ENCODE measurements around the gene CIAPIN1.
"Not testable (repeated sequence)": the region's sequence is repeated elsewhere in the genome, so short reads cannot be mapped to it uniquely, and the experiment has no call there.

CIAPIN1 gene

DNA sequence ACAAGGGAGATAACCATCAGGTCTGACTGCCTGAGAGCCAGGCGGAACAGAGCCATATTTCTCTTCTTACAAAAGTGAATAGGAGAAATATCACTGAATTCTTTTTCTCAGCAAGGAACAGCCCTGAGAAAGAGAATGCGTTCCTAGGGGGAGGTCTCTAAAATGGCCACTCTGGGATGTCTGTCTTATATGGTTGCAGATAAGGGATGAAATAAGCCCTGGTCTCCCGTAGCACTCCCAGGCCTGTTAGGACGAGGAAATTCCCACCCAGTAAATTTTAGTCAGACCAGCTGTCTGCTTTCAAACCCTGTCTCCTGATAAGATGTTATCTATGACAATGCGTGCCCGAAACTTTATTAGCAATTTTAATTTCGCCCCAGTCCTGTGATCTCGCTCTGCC is 7.2 kb downstream of the CIAPIN1 start:
- not testable (repeated sequence) for DNase-seq

DNA sequence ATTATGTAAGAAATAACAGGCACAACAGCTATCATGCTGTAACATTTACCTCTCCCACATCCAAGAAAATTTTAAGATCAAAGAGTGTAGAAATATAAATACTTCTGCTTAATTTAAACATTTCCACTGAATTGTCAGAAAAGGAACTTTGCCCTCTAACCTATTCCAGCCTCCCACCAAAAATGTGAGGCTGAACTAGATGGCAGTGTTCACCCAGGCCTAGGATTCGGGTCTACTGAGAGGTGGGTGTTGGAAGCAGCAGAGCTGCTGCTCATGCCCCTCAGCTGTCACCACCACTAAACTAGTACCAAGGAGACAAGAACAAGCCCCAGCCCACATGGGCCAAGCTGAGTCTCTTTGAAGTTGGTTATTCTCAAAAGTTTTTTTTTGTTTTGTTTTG is 11.3 kb downstream of the CIAPIN1 start:
- DNase-seq = no peak

DNA sequence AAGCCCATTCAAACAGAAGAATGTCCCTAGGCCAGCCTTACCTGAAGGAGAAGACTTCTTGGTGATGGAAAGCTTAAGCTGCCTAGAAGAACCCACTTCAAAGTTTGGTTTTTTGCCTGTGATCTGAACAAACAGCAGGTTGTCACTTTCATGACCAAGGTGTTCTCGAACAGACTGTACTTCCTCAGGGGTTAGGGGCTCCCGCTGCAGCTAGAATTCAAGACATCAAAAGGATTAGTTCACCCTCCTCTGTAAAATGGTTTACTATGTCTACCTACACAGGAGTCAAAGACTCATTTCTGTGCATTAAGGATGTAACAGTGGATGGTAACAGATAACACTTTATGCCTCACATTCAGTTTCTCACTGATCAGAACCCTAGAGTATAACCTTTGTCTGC is 13.2 kb downstream of the CIAPIN1 start:
- no peak for DNase-seq

DNA sequence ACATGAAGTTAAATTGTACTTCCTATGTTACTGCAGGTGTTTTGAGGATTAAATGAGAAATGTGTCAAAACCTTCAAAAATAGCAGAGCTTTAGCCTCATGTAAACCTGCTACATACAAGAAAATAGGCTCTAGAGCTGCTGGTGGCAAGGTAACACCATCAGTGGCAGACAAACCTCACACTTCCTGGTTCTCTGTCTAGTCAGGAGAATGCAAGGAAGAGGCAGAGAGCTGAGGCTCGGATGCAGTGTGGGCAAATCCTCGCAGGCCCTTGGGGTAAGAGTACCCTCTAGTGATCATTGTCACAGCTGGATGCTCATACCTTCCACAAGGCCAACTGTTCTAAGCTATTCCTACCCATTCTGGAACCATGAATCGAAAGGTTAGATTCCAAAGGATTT is 14.2 kb downstream of the CIAPIN1 start:
- DNase-seq = no peak

DNA sequence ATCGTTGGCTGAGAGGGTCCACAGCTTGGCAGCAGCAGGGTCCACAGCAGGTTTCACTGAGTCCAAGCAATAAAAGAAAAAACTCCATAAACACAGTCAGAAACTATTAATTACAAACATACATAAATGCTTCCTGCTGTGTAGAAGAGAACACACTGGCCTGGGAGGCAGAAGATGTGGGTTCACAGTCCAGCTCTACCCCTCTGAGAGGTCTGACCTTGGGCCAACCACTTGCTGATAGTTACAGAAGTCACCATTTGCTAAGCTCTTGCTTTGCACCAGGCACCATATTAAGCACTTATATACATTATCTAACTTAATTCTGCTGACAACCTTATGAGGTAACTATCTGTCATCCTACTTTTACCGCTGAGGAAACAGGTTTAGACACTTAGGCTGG is 14.7 kb downstream of the CIAPIN1 start:
- no peak for DNase-seq

DNA sequence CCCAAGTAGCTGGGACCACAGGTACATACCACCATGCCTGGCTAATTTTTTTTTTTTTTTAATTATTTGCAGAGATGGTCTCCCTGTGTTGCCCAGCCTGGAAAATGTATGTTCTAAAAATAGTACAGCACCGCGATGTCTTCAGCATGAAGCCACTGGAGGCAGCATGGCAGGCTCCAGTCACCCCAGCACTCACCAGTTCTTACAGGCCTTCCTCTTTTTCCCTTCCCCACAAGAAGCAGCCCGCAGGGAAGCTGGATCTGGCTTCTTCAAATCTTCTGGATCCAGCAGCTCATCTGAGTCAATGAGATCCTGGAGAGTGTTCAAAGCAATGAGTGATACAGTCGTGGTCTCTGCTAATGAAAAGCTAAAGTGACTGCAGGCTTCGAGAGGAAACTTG is 16.2 kb downstream of the CIAPIN1 start:
- DNase-seq = no peak

DNA sequence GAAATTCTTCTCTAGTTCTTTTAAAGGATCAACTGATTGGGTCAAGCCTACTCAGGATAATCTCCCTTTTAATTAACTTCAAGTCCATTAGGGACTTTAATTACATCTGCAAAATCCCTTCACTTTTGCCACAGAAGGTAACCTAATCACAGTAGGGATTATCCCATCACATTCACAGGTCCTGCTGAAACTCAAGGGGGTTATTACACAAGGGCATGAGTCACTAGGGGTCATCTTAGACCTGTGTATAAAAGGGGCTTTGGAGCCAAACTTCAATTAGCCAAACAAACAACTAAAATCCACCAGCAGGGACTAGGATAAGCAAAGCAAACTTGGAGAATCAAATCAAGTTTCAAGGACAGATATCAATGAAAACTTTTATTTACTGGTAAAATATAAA is 19.4 kb downstream of the CIAPIN1 start:
- DNase-seq = no peak

DNA sequence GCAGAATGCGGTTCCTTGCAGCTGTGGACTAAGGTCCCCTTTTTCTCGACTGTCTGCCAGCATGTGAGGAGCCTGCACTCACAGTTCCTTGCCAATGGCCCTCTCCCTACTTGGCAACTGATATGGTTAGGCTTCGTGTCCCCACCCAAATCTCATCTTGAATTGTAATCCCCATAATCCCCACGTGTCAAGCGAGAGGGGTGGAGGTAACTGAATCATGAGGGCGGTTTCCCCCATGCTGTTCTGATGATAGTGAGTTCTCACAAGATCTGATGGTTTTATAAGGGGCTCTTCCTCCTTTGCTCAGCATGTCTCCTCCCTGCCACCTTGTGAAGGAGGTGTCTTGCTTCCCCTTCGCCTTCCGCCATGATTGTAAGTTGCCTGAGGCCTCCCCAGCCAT is 19.9 kb downstream of the CIAPIN1 start:
- no peak for DNase-seq

DNA sequence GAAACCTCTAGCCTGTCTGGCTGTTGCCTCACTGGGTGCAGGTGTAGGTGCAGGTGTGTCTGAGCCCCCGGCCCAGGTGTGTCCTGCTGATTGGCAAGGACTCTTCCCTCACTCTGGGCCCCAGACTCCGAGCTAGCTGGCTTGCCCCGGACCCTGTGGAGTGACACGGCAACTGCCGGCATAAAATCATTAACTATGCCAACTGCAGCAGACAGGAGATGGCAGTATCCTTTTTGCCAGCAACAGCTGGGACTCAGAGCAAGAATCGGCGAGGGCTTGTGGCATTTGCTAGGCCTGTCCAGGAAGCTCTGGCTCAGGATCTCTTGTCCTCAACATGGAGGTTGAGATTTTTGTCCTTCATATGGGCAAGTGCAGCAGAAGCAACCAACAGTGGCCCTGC is 20.8 kb downstream of the CIAPIN1 start:
- DNase-seq = no peak

DNA sequence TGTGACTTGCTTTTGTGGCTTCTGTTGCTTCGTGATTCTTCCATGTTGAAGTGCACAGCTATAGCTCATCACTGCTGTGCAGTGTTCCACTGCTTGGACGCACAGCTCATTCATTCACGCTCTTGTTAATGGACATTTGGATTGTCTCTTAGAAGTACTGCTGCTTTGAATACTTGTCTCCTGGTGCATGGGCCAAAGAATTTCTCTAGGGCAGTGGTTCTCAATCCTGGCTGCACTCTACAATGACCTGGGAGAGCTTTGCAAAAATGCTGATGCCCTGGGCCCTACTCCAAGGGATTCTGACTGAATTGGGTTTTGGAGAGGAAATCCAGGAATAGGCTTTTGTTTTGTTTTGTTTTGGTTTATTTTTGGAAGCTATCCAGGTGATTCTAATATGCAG is 22.6 kb downstream of the CIAPIN1 start:
- no peak for DNase-seq

DNA sequence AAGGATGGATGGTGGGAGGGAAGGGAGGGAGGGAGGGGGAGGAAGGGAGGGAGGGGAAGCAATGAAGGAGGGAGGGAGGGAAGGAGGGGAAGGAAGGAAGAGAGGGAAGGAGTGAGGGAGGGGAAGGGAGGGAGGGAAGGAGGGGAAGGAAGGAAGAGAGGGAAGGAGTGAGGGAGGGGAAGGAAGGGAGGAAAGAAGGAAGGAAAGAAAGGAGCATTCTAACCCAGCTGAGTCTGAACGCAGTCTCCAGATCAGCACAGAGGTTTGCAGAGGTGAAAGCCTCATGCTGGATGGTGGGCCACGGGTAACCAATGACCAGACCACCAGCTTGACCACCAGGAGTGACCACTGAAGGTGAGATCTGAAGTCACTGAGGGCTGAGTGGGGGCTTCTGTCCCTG is 24.0 kb downstream of the CIAPIN1 start:
- no peak for DNase-seq

DNA sequence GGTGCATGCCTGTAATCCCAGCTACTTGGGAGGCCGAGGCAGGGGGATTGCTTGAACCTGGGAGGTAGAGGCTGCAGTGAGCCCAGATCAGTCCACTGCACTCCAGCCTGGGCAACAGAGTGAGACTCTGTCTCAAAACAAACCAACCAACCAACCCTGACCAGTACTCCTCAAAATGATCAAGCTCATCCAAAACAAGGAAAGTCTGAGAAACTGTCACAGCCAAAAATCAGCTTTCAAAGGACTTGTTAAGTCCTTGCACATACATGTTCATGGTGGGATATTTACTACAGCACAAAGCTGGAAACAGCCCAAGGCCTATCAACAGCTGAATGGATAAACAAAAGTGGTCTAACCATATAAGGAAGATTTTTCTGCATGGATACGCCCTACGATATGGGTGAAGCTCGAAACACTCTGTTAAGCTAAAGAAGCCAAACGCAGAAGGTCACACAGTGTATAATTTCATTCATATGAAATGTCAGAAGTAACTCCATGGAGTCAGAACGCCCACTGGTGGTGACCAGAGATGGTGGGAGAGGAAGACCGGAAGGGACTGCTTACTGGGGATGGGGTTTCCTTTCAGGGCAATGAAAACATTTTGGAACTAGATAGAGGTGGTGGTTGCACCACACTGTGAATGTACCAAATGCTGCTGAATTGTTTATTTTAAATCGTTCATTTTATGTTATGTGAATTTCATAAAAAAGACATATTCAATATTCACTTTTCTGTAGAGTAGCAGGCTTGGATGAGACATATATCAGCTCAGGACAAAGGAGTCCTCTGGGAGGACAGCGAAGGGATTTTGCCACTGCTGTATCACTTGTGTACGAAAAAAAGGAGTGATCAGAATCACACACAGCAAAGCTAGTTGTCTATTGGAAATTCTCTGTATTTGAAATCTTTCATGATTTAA is 24.9 kb downstream of the CIAPIN1 start:
- no peak for DNase-seq

DNA sequence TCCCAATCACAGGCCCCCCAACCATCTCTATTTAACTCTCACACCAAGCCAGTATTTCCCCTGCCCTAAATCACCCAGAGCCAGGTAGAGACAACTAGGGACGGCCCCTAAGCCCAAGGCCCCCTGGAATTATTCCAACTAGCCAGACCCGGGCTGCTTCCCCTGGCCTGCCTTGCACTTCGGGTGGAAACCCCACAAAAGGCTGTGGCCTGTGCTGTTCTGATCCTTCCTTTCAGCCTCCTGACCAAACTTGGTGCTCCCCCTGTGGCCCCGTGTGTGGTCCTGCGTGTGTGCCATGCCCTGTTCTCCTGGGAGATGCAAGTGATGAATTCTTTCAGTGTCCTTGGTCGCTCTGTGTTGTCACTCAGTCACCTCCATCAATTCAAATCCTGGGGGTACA is 27.7 kb downstream of the CIAPIN1 start:
- no peak for DNase-seq

DNA sequence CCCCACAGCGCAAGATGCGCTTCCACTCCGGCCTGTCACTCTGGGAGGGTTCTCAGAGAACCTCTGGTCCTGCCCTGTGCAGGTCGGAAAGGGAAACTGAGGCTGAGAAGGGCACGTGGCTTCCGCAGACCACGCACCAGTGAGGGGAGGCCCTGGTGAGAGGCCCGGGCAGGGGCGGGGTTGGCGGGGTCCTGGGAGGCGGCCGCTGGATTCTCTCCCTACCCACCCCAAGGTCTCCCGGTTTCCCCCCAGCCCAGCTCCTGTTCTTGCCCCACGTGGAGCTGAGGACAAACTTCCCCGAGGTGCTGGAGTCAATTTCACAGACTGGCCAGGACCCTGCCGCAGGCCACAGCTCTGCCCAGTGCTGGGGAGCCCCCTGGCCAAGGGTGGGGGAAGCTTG is 31.1 kb downstream of the CIAPIN1 start:
- DNase-seq = no peak

DNA sequence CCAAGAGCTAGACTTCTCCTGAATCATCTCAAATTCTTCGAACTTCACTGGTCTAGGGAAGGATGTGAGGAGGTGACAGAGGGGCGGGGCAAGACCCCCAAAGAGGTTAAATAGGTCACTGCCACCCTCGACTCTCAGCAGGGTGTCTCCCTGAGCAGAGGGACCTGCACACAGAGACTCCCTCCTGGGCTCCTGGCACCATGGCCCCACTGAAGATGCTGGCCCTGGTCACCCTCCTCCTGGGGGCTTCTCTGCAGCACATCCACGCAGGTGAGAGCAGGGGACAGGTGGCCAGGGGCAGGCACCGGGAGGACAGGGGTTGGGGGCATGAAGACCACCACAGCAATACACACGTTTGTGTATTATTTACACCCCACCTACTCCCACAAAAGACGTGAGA is 33.5 kb downstream of the CIAPIN1 start:
- DNase-seq = no peak

DNA sequence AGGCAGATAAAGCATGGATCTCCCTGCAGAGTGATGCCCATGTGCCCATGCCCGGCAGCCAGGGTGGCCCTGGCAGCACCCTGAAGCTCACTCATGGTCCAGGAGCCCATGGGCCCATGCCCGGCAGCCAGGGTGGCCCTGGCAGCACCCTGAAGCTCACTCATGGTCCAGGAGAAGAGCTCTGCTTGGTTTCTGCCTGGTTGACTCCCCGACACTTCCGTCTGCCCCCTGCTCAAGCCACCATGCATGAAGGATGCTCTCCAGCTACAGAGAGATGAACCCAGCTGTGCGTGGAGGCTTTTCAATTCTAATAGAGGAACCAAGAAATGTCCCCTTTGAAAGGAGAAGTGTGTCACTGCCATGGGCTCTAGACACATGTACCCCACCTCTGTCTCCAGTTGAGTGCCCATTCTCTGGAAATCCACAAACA is 33.9 kb downstream of the CIAPIN1 start:
- DNase-seq = no peak

DNA sequence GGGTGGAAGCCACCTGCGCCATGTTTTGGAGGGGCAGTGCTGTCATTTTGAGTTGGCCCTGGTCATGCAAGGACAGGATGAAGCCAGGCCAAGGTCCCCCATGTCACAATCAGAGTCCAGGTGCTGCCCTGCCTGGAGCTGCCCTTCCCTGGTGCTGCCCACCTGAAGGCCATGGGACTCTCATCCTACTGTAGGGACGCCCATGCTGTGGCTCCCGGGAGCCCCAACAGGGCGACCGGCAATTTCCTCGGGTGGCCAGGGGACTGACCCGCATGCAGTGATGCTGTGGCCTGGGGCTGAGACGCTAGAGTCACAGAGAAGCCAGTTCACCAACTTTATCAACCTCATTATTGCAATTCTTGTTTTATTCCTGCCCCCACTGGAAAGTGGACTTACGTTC is 34.6 kb downstream of the CIAPIN1 start:
- DNase-seq = no peak

DNA sequence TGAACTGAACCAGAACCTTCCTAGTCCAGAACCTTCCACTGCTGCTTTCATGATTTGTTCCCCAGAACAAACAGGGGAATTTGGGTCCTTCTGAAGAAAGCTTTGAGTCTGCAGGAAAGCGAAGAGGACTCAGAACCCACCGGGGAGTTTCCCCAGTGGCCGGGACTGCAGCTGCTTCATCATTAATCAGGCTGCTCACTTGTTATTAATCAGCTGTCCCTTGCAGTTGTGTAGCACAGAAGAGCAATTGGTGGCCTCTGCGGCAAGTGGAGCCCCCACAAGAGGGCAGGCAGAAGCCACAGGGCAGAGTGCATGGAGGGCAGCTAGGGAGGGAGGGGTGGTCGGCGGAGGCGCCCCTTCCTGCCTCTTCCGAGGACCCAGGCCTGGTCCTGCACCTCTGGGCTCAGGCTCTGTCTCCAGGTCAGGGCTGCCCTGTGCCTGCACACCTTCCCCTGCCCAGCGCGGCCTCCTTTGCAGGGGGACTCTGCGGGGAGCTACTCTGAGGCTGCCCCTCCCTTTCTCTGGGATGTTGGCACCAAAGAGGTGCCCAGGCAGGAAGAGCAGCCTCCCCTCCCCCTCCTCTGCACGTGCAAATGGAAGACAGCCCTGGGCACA is 35.7 kb downstream of the CIAPIN1 start:
- DNase-seq = no peak

DNA sequence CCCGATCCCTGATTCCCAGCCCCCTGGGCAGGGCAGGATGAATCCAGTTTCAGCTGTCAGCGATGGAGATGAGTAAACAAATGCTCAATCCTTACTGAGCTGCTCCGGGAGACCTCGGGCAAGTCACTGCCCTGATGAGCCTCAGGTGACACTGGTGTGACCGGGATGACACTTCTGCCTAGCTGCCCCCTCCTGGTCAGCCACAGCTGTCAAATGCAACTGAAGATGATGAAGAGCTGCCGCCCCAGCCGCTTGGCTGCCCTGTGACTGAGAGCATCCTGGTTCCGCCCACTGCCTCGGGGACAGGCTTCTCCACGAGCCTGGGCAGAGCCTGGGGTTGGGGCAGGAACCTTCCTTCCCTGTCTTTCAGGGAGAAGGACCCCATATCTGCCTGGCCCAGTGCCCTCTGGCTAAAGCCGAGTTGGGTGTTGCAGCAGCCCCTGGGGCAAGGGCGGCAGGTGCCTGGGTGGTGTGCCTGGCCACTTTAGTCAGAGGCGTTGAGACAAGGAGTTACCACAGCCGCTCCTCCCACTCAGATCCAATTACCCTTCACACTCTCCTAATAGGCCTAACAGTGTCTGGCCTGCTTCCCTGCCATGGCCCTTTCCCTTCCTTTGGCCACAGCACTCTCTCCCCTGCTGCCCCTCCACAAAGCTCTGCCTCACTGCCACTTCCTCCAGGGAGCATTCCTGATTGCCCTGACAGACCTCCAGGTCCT is 37.2 kb downstream of the CIAPIN1 start:
- no peak for DNase-seq

DNA sequence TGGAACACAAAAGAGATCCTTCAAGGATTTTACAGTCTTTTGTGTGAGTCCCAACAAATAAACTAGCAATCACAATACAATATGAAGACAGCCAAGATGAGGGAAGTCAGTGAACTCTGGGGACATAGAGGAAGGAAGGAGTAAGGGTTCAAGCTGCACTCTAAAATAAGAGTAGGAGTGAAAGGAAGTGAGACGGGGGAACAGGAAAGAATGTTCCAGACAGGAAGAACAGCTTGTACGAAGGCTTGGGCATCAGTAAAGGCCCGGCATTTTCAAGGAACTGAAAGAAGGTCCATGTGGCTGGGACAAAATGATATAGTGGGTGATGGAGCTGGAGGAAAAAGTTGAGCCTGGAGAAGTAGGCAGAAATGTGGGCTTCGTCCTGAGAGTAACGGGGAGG is 38.1 kb downstream of the CIAPIN1 start:
- DNase-seq = no peak

DNA sequence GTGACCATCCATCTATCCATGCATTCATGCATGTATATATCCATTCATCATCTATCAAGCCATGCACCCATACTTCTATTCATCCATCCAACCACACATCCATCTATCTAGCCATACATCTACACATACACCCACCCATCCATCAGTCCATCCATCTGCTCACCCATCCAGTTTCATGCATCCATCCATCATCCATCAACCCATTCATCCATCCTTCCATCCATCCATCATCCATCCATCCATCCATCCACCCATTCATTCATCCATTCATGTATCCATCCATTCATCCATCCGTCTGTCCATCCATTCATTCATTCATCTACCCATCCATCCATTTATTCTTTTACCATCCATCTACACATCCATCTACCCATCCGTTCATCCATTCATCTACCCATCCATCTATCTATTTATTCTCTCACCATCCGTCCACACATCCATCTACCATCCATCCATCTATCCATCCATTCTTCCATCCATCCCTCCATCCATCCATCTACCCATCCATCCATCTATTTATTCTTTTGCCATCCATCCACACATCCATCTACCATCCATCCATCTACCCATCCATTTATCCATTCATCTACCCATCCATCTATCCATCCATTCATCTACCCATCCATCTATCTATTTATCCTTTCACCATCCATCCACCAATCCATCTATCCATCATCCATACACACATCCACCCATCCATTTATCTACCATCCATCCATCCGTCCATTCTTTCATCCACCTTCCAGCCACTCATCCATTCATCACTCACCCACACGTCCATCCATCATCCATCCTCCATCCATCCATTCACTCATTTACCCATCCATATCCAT is 39.4 kb downstream of the CIAPIN1 start:
- DNase-seq = no peak

DNA sequence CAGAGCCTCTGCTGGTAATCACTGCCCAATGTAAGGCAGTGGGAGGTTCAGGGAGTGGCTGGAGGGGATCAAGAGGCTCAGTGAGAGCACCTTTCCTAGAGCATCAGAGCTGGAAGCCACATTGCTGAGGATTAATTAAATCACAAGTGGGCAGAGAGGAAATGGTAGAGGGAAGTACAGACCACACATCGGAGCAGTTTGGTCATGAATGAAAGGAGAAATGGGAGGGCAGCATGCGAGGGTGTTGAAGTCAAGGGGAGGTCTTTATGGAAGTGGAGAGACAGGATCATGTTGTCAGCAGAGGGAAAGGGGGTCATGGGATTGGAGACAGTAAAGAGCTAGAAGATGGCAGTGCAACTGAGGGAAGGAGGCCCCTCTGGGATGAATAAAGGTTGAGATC is 40.3 kb downstream of the CIAPIN1 start:
- no peak for DNase-seq

DNA sequence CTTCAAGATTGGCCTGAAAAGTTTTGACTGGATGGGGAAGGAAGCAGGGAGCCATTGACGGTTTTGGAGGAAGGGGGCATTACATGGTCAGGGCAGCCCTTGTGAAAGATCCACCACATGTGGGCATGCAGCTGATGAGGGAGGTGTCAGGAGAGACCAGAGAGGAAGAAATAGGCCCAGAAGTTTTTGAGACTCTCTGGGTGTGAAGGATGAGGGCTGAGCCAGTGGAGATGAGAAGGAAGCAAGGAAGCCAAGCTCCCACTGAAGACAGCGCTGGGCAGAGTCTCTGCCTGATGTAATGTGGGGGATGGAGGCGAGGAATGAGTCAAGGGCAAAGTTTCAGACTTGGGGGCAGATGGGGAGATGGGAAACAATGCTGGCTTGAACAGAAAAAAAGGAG is 42.1 kb downstream of the CIAPIN1 start:
- DNase-seq = no peak

Measured in T-helper 9 cell (primary cell).